Activated naive CD4-positive, alpha-beta T cell treated with anti-CD3 and anti-CD28 coated beads, Interleukin-2, amount 50 U/mL, for 16 hours (primary cell): Measurements from ENCODE around the gene TRABD.

Source experiments
- DNase-seq: peaks from one replicate; pipeline ENCODE4 v3.0.0-alpha.2; 2020

Gene TRABD

GRCh38 chr22:50246242-50247175, 60.8 kb downstream of the TRABD start:
- no peak for DNase-seq

GRCh38 chr22:50247748-50248147, 62.0 kb downstream of the TRABD start:
- DNase-seq: no peak

GRCh38 chr22:50248196-50249081, 62.7 kb downstream of the TRABD start:
- no peak for DNase-seq
